Activated CD8-positive, alpha-beta T cell treated with anti-CD3 and anti-CD28 coated beads for 36 hours (primary cell): Measurements from ENCODE around the gene ATRNL1. TPM values are rescaled to one million over a fixed set of nuclear protein-coding genes. Genes with fewer than 3 reads are reported as not detected.

Experiments used
- ATAC-seq: fragments of 200-7000 bp; cut with Tn5 transposase; one replicate; pipeline ENCODE4 v1.10.0; 2021; ENCODE audit warnings: mild to moderate bottlenecking, moderate library complexity
- CTCF ChIA-PET: fragments of 350-600 bp; sonication (Branson Sonifier 250); formaldehyde crosslinking; loops from one replicate; lab custom pipeline; 2021; ENCODE audit warnings: antibody characterized with exemption; lab: Charles Lee
- POLR2A ChIA-PET: fragments of 350-600 bp; sonication (Branson Sonifier 250); formaldehyde crosslinking; loops from one replicate; lab custom pipeline; 2021; ENCODE audit warnings: antibody characterized with exemption; lab: Charles Lee
- DNase-seq: peaks from one replicate; pipeline ENCODE4 v3.0.0-alpha.2; 2020
- H3K27ac Mint-ChIP-seq: one replicate; pipeline ENCODE4 v1.8.0; 2021; ENCODE audit warnings: mild to moderate bottlenecking, mixed read lengths
- H3K27me3 Mint-ChIP-seq: one replicate; pipeline ENCODE4 v1.8.0; 2021; ENCODE audit warnings: mixed read lengths
- H3K36me3 Mint-ChIP-seq: one replicate; pipeline ENCODE4 v1.8.0; 2021; ENCODE audit warnings: low read depth, mixed read lengths
- H3K4me1 Mint-ChIP-seq: one replicate; pipeline ENCODE4 v1.8.0; 2021; ENCODE audit warnings: low read depth, mixed read lengths
- H3K4me3 Mint-ChIP-seq: one replicate; pipeline ENCODE4 v1.8.0; 2021; ENCODE audit warnings: mild to moderate bottlenecking, moderate library complexity, mixed read lengths
- H3K9me3 Mint-ChIP-seq: one replicate; pipeline ENCODE4 v1.8.0; 2021; ENCODE audit warnings: mixed read lengths
- intact Hi-C: fragments of 100-400 bp; cut with micrococcal nuclease; formaldehyde crosslinking; loops from one replicate; pipeline ENCODE4 v1.10.0; 2022
- total RNA-seq, 2 experiments: library from RNA; stranded (reverse); gene quantifications; one replicate each; pipeline ENCODE4 v1.2.3, GENCODE V29; 2021
- TF ChIP-seq, protein P1 (sequence below): fragments of 200-600 bp; IDR thresholded peaks from one replicate; pipeline ENCODE4 v1.8.0; 2022; ENCODE audit warnings: antibody characterized with exemption, mild to moderate bottlenecking

Gene ATRNL1
- total RNA-seq, 2 experiments from 2014 or later: not detected

DNA sequence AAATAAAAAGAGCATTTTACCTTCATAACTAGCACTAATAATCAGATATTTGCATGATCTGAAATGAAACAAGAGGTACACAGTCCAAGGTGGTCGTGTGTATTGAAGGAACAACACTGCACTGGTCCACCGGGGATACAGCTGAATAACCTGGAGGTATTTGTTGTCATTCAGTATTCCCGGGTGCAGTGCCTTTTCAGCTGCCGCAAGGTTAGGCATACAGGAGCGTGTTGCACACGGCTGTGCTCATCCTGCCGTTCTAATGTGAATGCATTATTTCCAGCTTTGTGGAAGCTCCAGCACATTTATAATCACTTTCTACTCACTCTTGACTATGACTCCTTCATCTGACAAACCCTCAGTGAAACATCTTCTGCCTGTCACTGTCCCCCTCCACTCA lies 802.0 kb downstream of the ATRNL1 start:
- peaks cover 2% of the 10 kb centered on the region for H3K27me3 Mint-ChIP-seq
- H3K4me3 Mint-ChIP-seq: no peak overlapping the region
- H3K9me3 Mint-ChIP-seq: no peaks in the 10 kb centered on the region
- POLR2A ChIA-PET: no interaction called here
- intact Hi-C loops: no loop called here
- H3K4me1 Mint-ChIP-seq: no peaks in the 10 kb centered on the region
- H3K27ac Mint-ChIP-seq: no peak overlapping the region
- TF ChIP-seq, protein P1, sequence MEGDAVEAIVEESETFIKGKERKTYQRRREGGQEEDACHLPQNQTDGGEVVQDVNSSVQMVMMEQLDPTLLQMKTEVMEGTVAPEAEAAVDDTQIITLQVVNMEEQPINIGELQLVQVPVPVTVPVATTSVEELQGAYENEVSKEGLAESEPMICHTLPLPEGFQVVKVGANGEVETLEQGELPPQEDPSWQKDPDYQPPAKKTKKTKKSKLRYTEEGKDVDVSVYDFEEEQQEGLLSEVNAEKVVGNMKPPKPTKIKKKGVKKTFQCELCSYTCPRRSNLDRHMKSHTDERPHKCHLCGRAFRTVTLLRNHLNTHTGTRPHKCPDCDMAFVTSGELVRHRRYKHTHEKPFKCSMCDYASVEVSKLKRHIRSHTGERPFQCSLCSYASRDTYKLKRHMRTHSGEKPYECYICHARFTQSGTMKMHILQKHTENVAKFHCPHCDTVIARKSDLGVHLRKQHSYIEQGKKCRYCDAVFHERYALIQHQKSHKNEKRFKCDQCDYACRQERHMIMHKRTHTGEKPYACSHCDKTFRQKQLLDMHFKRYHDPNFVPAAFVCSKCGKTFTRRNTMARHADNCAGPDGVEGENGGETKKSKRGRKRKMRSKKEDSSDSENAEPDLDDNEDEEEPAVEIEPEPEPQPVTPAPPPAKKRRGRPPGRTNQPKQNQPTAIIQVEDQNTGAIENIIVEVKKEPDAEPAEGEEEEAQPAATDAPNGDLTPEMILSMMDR: no peak
- ATAC-seq: no peak
- DNase-seq: no peak
- CTCF ChIA-PET: no interaction called here
- no peaks in the 10 kb centered on the region for H3K36me3 Mint-ChIP-seq

DNA sequence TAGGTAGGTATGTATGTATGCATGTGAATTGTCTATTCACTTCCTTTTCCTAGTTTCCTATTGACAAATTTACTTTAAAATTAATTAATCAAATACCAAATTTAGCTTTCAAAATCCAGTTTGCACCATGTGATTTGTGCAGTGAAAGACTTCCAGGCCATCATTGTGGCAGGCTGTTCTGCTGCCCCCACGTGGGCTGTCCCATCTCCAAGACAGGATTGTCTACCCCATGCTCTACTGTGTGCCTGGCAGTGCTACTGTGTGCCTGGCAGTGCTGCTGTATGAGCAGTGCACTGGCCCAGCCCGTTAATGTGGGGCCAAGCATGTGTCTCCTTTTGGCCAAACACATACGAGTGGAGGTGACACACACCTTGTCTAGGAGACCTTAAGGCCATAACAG lies 805.1 kb downstream of the ATRNL1 start:
- Mint-ChIP-seq H3K4me1 (no peaks in the 10 kb centered on the region), H3K36me3 (no peaks in the 10 kb centered on the region), H3K4me3 (no peak overlapping the region), H3K27me3 (peaks cover 2% of the 10 kb centered on the region), H3K27ac (no peak overlapping the region), H3K9me3 (no peaks in the 10 kb centered on the region)
- ATAC-seq: no peak
- TF ChIP-seq, protein P1: no peak
- intact Hi-C loops: no loop called here
- no peak for DNase-seq
- POLR2A ChIA-PET: no interaction called here
- CTCF ChIA-PET: no interaction called here

GRCh38 chr10:115902596-115902995 lies 809.4 kb downstream of the ATRNL1 start:
- no peak overlapping the region for H3K27ac Mint-ChIP-seq
- CTCF ChIA-PET: no interaction called here
- H3K4me1 Mint-ChIP-seq: no peaks in the 10 kb centered on the region
- intact Hi-C loops: no loop called here
- no peaks in the 10 kb centered on the region for H3K27me3 Mint-ChIP-seq
- TF ChIP-seq, protein P1: no peak
- H3K9me3 Mint-ChIP-seq: no peaks in the 10 kb centered on the region
- no peak for ATAC-seq
- H3K36me3 Mint-ChIP-seq: no peaks in the 10 kb centered on the region
- POLR2A ChIA-PET: interaction anchor here (0.5 kb wide), 1 partner anchor 119 kb away, joined by 3 read pairs; no protein-coding TSS in a partner anchor
- no peak for DNase-seq
- H3K4me3 Mint-ChIP-seq: no peak overlapping the region

DNA sequence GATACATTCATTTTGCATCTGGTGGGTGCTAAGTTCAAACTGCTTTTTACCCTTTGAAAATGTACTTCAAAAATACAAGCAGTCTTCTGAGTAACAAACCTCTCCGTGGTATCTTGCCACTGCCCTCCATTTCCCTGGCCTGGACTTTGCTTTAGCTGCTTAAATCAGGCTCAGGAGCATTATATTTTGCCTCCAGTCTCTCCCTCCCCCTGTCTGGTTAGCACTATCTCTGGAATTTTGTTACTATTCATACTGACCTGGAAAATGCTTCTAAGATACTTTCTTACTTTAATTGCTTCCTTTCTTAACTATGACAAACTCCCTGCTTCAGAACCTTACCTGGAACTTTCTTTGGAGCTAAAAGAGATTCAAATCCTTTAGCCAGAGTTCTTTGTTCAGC lies 810.0 kb downstream of the ATRNL1 start:
- H3K27ac Mint-ChIP-seq: no peak overlapping the region
- ATAC-seq (no peak), DNase-seq (no peak)
- H3K4me3 Mint-ChIP-seq: no peak overlapping the region
- ChIA-PET POLR2A (no interaction called here), CTCF (no interaction called here)
- H3K36me3 Mint-ChIP-seq: no peaks in the 10 kb centered on the region
- H3K27me3 Mint-ChIP-seq: no peaks in the 10 kb centered on the region
- H3K9me3 Mint-ChIP-seq: no peaks in the 10 kb centered on the region
- intact Hi-C loops: no loop called here
- TF ChIP-seq, protein P1: no peak
- H3K4me1 Mint-ChIP-seq: no peaks in the 10 kb centered on the region

GRCh38 chr10:115903845-115904244 lies 810.7 kb downstream of the ATRNL1 start:
- no peak for DNase-seq
- ATAC-seq: no peak
- no peaks in the 10 kb centered on the region for H3K36me3 Mint-ChIP-seq
- TF ChIP-seq, protein P1: no peak
- H3K9me3 Mint-ChIP-seq: no peaks in the 10 kb centered on the region
- H3K27me3 Mint-ChIP-seq: no peaks in the 10 kb centered on the region
- ChIA-PET POLR2A (no interaction called here), CTCF (no interaction called here)
- no peaks in the 10 kb centered on the region for H3K4me1 Mint-ChIP-seq
- intact Hi-C loops: no loop called here
- no peak overlapping the region for H3K4me3 Mint-ChIP-seq
- H3K27ac Mint-ChIP-seq: no peak overlapping the region
